ENCODE data around the gene PLCB4.

DNA sequence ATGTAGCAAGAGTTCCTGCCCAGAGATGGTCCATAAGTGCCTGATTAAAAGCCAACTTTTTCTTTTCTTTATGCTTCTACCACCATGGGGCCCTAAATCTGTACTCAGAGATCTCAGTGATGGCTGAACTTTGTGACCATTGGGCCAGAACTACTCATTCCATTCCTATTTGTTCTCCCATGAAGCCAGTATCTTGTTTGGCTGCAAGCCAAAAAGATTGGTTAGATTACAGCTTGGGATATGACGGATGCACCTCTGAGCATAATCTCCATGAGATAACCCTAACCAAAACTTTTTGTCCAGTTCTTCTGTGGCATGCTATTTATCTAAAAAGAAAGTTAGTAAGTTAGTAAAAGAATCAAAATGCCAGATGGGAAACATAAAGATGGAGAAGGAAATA lies 72.2 kb downstream of the PLCB4 start:
- TF ChIP-seq, protein P1, sequence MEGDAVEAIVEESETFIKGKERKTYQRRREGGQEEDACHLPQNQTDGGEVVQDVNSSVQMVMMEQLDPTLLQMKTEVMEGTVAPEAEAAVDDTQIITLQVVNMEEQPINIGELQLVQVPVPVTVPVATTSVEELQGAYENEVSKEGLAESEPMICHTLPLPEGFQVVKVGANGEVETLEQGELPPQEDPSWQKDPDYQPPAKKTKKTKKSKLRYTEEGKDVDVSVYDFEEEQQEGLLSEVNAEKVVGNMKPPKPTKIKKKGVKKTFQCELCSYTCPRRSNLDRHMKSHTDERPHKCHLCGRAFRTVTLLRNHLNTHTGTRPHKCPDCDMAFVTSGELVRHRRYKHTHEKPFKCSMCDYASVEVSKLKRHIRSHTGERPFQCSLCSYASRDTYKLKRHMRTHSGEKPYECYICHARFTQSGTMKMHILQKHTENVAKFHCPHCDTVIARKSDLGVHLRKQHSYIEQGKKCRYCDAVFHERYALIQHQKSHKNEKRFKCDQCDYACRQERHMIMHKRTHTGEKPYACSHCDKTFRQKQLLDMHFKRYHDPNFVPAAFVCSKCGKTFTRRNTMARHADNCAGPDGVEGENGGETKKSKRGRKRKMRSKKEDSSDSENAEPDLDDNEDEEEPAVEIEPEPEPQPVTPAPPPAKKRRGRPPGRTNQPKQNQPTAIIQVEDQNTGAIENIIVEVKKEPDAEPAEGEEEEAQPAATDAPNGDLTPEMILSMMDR (conservative IDR thresholded peaks at IDR 0.05; ENCODE audit: low read length), result no peak
- no peak for TF ChIP-seq EZH2phosphoT487 (IDR thresholded peaks at IDR 0.05; ENCODE audit: borderline replicate concordance)
